Glomerular visceral epithelial cell (primary cell): ENCODE measurements around the gene C1QTNF2.
"Not testable (repeated sequence)": the region's sequence is repeated elsewhere in the genome, so short reads cannot be mapped to it uniquely, and the experiment has no call there.

ENCODE experiments used
- DNase-seq: peaks from one replicate; pipeline ENCODE4 v3.0.0-alpha.2; 2016; ENCODE audit errors: extremely low spot score

C1QTNF2 gene

GRCh38 chr5:160342413-160342941, 27.9 kb downstream of the C1QTNF2 start:
- DNase-seq: peak; percentile 81

GRCh38 chr5:160341309-160341870, 29.0 kb downstream of the C1QTNF2 start:
- no peak for DNase-seq

- DNase-seq: not testable (repeated sequence)
Measured at GRCh38 chr5:160340513-160340912, 29.9 kb downstream of the C1QTNF2 start.

- DNase-seq: no peak
Measured at GRCh38 chr5:160339406-160340130, 30.9 kb downstream of the C1QTNF2 start.

GRCh38 chr5:160334716-160335115, 35.7 kb downstream of the C1QTNF2 start:
- not testable (repeated sequence) for DNase-seq

GRCh38 chr5:160333721-160334120, 36.7 kb downstream of the C1QTNF2 start:
- DNase-seq: no peak

- no peak for DNase-seq
Measured at GRCh38 chr5:160330212-160330611, 40.2 kb downstream of the C1QTNF2 start.

- DNase-seq: no peak
Measured at GRCh38 chr5:160327818-160328217, 42.6 kb downstream of the C1QTNF2 start.

GRCh38 chr5:160326981-160327380, 43.4 kb downstream of the C1QTNF2 start:
- DNase-seq: no peak

GRCh38 chr5:160325716-160326115, 44.7 kb downstream of the C1QTNF2 start:
- DNase-seq: no peak

- no peak for DNase-seq
Measured at GRCh38 chr5:160324886-160325285, 45.5 kb downstream of the C1QTNF2 start.

- no peak for DNase-seq
Measured at GRCh38 chr5:160318409-160318808, 52.0 kb downstream of the C1QTNF2 start.

GRCh38 chr5:160317434-160317833, 53.0 kb downstream of the C1QTNF2 start:
- DNase-seq: no peak

GRCh38 chr5:160315968-160316367, 54.5 kb downstream of the C1QTNF2 start:
- peak; percentile 69 for DNase-seq

GRCh38 chr5:160312960-160313727, 57.3 kb downstream of the C1QTNF2 start:
- no peak for DNase-seq

GRCh38 chr5:160312134-160312959, 58.1 kb downstream of the C1QTNF2 start, which contains the start of gene CCNJL:
TSS of gene CCNJL (minus strand) at chr5:160312564. CDS start at chr5:160311923, 641 bp downstream.
- DNase-seq: peak; percentile 84

GRCh38 chr5:160311491-160312133, 58.8 kb downstream of the C1QTNF2 start:
- peak; percentile 30 for DNase-seq

- no peak for DNase-seq
Measured at GRCh38 chr5:160310552-160311295, 59.7 kb downstream of the C1QTNF2 start.

- no peak for DNase-seq
Measured at GRCh38 chr5:160310140-160310539, 60.3 kb downstream of the C1QTNF2 start.

- no peak for DNase-seq
Measured at GRCh38 chr5:160306696-160307095, 63.7 kb downstream of the C1QTNF2 start.
